GM23338 (cell line): Measurements from ENCODE around the gene AKAP7. TPM values are rescaled to one million over a fixed set of nuclear protein-coding genes. Genes with fewer than 3 reads are reported as not detected.

Source experiments
- ATAC-seq: fragments of 200-7000 bp; cut with Tn5 transposase; 3 replicates; pipeline ENCODE4 v1.9.1; 2020
- DNase-seq: peaks from one replicate; pipeline ENCODE4 v3.0.0-alpha.2; 2015; ENCODE audit warnings: low spot score
- H2AFZ ChIP-seq: fragments of 200-600 bp; sonication (generic); 2 replicates; pipeline ENCODE4 v1.8.0; 2016; ENCODE audit warnings: antibody characterized with exemption, mild to moderate bottlenecking, moderate library complexity
- H3F3A ChIP-seq: fragments of 200-600 bp; sonication (generic); replicated peaks from 2 replicates; pipeline ENCODE4 v1.8.0; 2017; ENCODE audit warnings: antibody characterized with exemption, mixed run types, low read depth
- H3K27ac ChIP-seq: fragments of 200-600 bp; sonication (generic); 2 replicates; pipeline ENCODE4 v1.6.1; 2016; ENCODE audit warnings: low read depth
- H3K27me3 ChIP-seq: fragments of 200-600 bp; sonication (generic); 2 replicates; pipeline ENCODE4 v1.8.0; 2016; ENCODE audit warnings: mild to moderate bottlenecking, mixed run types, moderate library complexity; ENCODE audit not compliant: insufficient read depth
- H3K36me3 ChIP-seq: fragments of 200-600 bp; sonication (generic); 2 replicates; pipeline ENCODE4 v1.8.0; 2016; ENCODE audit warnings: mild to moderate bottlenecking; ENCODE audit not compliant: insufficient read depth
- H3K4me1 ChIP-seq: fragments of 200-600 bp; sonication (generic); 2 replicates; pipeline ENCODE4 v1.8.0; 2016; ENCODE audit warnings: mild to moderate bottlenecking, moderate library complexity; ENCODE audit not compliant: insufficient read depth
- H3K4me2 ChIP-seq: fragments of 200-600 bp; sonication (generic); 2 replicates; pipeline ENCODE4 v1.7.1; 2017; ENCODE audit warnings: mixed run types
- H3K4me3 ChIP-seq: fragments of 200-600 bp; sonication (generic); 2 replicates; pipeline ENCODE4 v1.6.1; 2016; ENCODE audit warnings: mixed run types
- H3K79me2 ChIP-seq: fragments of 200-600 bp; sonication (generic); replicated peaks from 2 replicates; pipeline ENCODE4 v1.8.0; 2017; ENCODE audit warnings: mild to moderate bottlenecking; ENCODE audit not compliant: insufficient read depth
- H3K9me2 ChIP-seq: fragments of 200-600 bp; sonication (generic); 2 replicates; pipeline ENCODE4 v1.8.0; 2017; ENCODE audit not compliant: insufficient read depth
- H4K20me1 ChIP-seq: fragments of 200-600 bp; sonication (generic); replicated peaks from 2 replicates; pipeline ENCODE4 v1.8.0; 2017; ENCODE audit warnings: mild to moderate bottlenecking; ENCODE audit not compliant: insufficient read depth
- H3K27ac Mint-ChIP-seq: 2 replicates; pipeline ENCODE4 v1.8.0; 2020; ENCODE audit warnings: inconsistent platforms, mild to moderate bottlenecking, moderate library complexity, mixed read lengths
- H3K27me3 Mint-ChIP-seq: 3 replicates; pipeline ENCODE4 v1.8.0; 2022; ENCODE audit warnings: low read depth, mild to moderate bottlenecking, moderate library complexity, mixed read lengths, inconsistent platforms; ENCODE audit not compliant: insufficient read depth, poor library complexity
- H3K36me3 Mint-ChIP-seq: 3 replicates; pipeline ENCODE4 v1.8.0; 2021; ENCODE audit warnings: low read depth, mild to moderate bottlenecking, inconsistent platforms, moderate library complexity, mixed read lengths
- H3K4me1 Mint-ChIP-seq: 3 replicates; pipeline ENCODE4 v1.8.0; 2020; ENCODE audit warnings: mild to moderate bottlenecking, inconsistent platforms, mixed read lengths
- H3K4me3 Mint-ChIP-seq: 3 replicates; pipeline ENCODE4 v1.8.0; 2021; ENCODE audit warnings: moderate library complexity, mild to moderate bottlenecking, inconsistent platforms, mixed read lengths
- H3K9me3 Mint-ChIP-seq: 3 replicates; pipeline ENCODE4 v1.8.0; 2020; ENCODE audit warnings: moderate library complexity, mild to moderate bottlenecking, inconsistent platforms, mixed read lengths
- CREB1 ChIP-seq: fragments of 250-450 bp; sonication (Bioruptor Pico); IDR thresholded peaks from 2 replicates; pipeline ENCODE4 v1.5.0; 2020; ENCODE audit warnings: low read depth, mild to moderate bottlenecking, moderate library complexity
- CTCF ChIP-seq, 2 experiments: fragments of 200-600 bp in 1 of 2; sonication (generic) in 1 of 2; conservative IDR thresholded peaks; 2 replicates each; pipeline versions ENCODE4 v1.5.1 to v1.6.1; 2016 to 2017; ENCODE audit warnings: antibody characterized with exemption in 2 of 2, low read depth in 2 of 2, mild to moderate bottlenecking in 2 of 2, moderate library complexity in 1 of 2
- ETS1 ChIP-seq: IDR thresholded peaks from 2 replicates; pipeline ENCODE4 v1.6.1; 2016; ENCODE audit warnings: antibody characterized with exemption
- EZH2 ChIP-seq: fragments of 200-600 bp; sonication (generic); IDR thresholded peaks from one replicate; pipeline ENCODE4 v1.8.0; 2017; ENCODE audit warnings: antibody characterized with exemption, mild to moderate bottlenecking, low read depth; ENCODE audit not compliant: unreplicated experiment
- EZH2phosphoT487 ChIP-seq: fragments of 200-600 bp; sonication (generic); IDR thresholded peaks from one replicate; pipeline ENCODE4 v1.8.1; 2018; ENCODE audit warnings: antibody characterized with exemption; ENCODE audit not compliant: unreplicated experiment
- JUNB ChIP-seq: IDR thresholded peaks from one replicate; pipeline ENCODE4 v1.6.1; 2016; ENCODE audit warnings: antibody characterized with exemption; ENCODE audit not compliant: unreplicated experiment
- NANOG ChIP-seq: IDR thresholded peaks from 2 replicates; pipeline ENCODE4 v1.6.1; 2016; ENCODE audit warnings: antibody characterized with exemption, borderline replicate concordance
- POLR2AphosphoS5 ChIP-seq: IDR thresholded peaks from 2 replicates; pipeline ENCODE4 v1.6.1; 2016; ENCODE audit warnings: antibody characterized with exemption, low read depth
- STAT1 ChIP-seq: IDR thresholded peaks from one replicate; pipeline ENCODE4 v1.6.1; 2016; ENCODE audit warnings: antibody characterized with exemption; ENCODE audit not compliant: unreplicated experiment
- ZNF114 ChIP-seq: fragments of 250-450 bp; sonication (Bioruptor Pico); IDR thresholded peaks from 2 replicates; pipeline ENCODE4 v1.5.0; 2020; ENCODE audit warnings: mild to moderate bottlenecking, moderate library complexity
- ZNF331 ChIP-seq: fragments of 250-450 bp; sonication (Bioruptor Pico); IDR thresholded peaks from 2 replicates; pipeline ENCODE4 v1.5.0; 2020; ENCODE audit warnings: low read depth, mild to moderate bottlenecking, moderate library complexity
- ZNF462 ChIP-seq: fragments of 250-450 bp; sonication (Bioruptor Pico); IDR thresholded peaks from 2 replicates; pipeline ENCODE4 v1.5.0; 2020; ENCODE audit warnings: mild to moderate bottlenecking, moderate library complexity
- polyA plus RNA-seq: library from polyadenylated mRNA; unstranded; fragments of >200 nt; fragmentation: Nextera tagmentation; extraction: Ambion mirVana; gene quantifications from 2 replicates; pipeline ENCODE4 v1.2.1, GENCODE V29; 2016
- total RNA-seq: library from RNA; depleted of rRNA; stranded (reverse); fragments of >200 nt; shearing (Covaris generic); gene quantifications from 2 replicates; pipeline ENCODE4 v1.2.3, GENCODE V29; 2014
- TF ChIP-seq, protein P1 (sequence below): IDR thresholded peaks from one replicate; pipeline ENCODE4 v1.6.1; 2018; ENCODE audit warnings: antibody characterized with exemption; ENCODE audit not compliant: unreplicated experiment

AKAP7 gene
- total and polyA plus RNA-seq, 2 experiments from 2014 or later: 12.2 to 20.0 TPM

- H3K4me2 ChIP-seq: no peak overlapping the region
- H3K4me1 Mint-ChIP-seq: peaks cover 14% of the 10 kb centered on the region; the same call in 2 of the 3 replicates
- no peak overlapping the region for H3K27ac ChIP-seq
- H3K27me3 ChIP-seq: no peaks in the 10 kb centered on the region
- peaks cover 10% of the 10 kb centered on the region; the same call in 1 of the 2 replicates for H3K4me1 ChIP-seq
- H3K4me3 Mint-ChIP-seq: no peak overlapping the region
- H3K27me3 Mint-ChIP-seq: no peaks in the 10 kb centered on the region
- H3K36me3 Mint-ChIP-seq: peaks cover 7% of the 10 kb centered on the region
- no peak for ATAC-seq
- no peaks in the 10 kb centered on the region for H3K9me3 Mint-ChIP-seq
- 0 out of 2 replicates have a peak, but pooled peaks cover 5% of the 10 kb centered on the region for H3K9me2 ChIP-seq
- no peaks in the 10 kb centered on the region for H3F3A ChIP-seq
- H3K79me2 ChIP-seq: no peaks in the 10 kb centered on the region
- H3K27ac Mint-ChIP-seq: no peak overlapping the region
- H3K36me3 ChIP-seq: no peaks in the 10 kb centered on the region
- H2AFZ ChIP-seq: no peak overlapping the region
- no peak for TF ChIP-seq ZNF331 (CRISPR knock-in tag)
- no peak for TF ChIP-seq CREB1 (CRISPR knock-in tag)
- TF ChIP-seq ETS1: no peak
- no peak for TF ChIP-seq STAT1
- TF ChIP-seq EZH2phosphoT487: no peak
- TF ChIP-seq JUNB: no peak
- no peak for TF ChIP-seq EZH2
- TF ChIP-seq CTCF (conservative IDR thresholded peaks at IDR 0.05; ENCODE audit: low read depth in 2 of 2): no peak
- no peak for TF ChIP-seq NANOG
- no peak for TF ChIP-seq ZNF114
- TF ChIP-seq POLR2AphosphoS5: no peak
- TF ChIP-seq ZNF462 (CRISPR knock-in tag): no peak
- TF ChIP-seq, protein P1, sequence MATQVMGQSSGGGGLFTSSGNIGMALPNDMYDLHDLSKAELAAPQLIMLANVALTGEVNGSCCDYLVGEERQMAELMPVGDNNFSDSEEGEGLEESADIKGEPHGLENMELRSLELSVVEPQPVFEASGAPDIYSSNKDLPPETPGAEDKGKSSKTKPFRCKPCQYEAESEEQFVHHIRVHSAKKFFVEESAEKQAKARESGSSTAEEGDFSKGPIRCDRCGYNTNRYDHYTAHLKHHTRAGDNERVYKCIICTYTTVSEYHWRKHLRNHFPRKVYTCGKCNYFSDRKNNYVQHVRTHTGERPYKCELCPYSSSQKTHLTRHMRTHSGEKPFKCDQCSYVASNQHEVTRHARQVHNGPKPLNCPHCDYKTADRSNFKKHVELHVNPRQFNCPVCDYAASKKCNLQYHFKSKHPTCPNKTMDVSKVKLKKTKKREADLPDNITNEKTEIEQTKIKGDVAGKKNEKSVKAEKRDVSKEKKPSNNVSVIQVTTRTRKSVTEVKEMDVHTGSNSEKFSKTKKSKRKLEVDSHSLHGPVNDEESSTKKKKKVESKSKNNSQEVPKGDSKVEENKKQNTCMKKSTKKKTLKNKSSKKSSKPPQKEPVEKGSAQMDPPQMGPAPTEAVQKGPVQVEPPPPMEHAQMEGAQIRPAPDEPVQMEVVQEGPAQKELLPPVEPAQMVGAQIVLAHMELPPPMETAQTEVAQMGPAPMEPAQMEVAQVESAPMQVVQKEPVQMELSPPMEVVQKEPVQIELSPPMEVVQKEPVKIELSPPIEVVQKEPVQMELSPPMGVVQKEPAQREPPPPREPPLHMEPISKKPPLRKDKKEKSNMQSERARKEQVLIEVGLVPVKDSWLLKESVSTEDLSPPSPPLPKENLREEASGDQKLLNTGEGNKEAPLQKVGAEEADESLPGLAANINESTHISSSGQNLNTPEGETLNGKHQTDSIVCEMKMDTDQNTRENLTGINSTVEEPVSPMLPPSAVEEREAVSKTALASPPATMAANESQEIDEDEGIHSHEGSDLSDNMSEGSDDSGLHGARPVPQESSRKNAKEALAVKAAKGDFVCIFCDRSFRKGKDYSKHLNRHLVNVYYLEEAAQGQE: no peak
- no peaks in the 10 kb centered on the region for H4K20me1 ChIP-seq
- no peak overlapping the region for H3K4me3 ChIP-seq
- no peak for DNase-seq
Observed at GRCh38 chr6:131212024-131212423, 76.8 kb downstream of the AKAP7 start.
